ENCODE data around the gene SLC25A43. TPM values are rescaled to one million over a fixed set of nuclear protein-coding genes. Genes with fewer than 3 reads are reported as not detected.

Gene SLC25A43
- total and polyA plus RNA-seq, 2 of the 4 experiments (the other 2 are of a cell fraction): 12.3 to 12.5 TPM

DNA sequence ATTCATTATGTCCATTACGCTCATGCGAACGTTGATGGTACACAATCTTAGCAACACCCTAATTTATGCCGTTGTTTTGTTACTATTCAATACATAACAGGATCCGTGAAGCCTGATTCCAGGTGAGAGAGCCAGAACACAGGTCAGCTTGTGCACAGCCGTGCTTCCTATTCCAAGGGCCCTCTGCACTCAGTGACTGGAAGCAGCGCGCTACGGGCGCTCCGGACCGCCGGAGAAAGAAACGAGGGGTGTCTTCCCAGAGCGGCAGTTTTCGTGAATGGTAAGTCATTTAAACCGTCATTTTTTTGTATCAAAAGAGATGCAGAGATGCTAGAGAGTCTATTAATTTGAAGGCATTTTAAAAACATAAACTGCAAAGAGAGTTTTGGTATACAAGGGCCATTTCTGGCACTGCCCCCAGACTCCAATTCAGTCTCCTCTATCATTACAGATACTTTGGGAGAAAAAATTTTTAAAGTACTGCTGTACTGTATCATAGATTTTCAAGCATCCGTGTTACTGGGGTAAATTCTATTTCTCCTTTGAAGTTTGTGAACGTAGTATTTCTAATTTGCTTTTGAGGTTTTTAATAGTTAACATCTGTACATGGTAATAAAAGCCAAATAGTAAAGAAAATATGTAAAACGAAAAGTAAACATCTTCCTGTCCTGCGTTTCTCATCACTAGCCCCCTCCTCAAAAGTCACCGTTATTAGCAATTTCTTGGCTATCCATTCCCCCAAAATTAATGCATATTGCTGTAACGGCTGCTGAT lies 75.7 kb downstream of the SLC25A43 start:
- Histone ChIP-seq H3K27ac (ENCODE audit: insufficient read depth, low read length) (no peak overlapping the region), H3K4me1 (ENCODE audit: control insufficient read depth, insufficient read depth, low read length) (peaks cover 4% of the 10 kb centered on the region), H2BK15ac (ENCODE audit: low read depth, low read length) (no peak overlapping the region), H3K23ac (ENCODE audit: low read depth, low read length) (no peak overlapping the region), H4K91ac (ENCODE audit: insufficient read depth, low read depth, low read length) (no peak overlapping the region), H3K4me2 (ENCODE audit: low read depth, low read length) (no peak overlapping the region), H2AFZ (replicated peaks; ENCODE audit: low read length, poor library complexity) (no peak overlapping the region), H3K4ac (ENCODE audit: low read depth, low read length) (no peak overlapping the region), H2BK20ac (ENCODE audit: low read depth, low read length) (no peak overlapping the region), H3K56ac (ENCODE audit: extremely low read depth, insufficient read depth, low read length) (no peak overlapping the region), H3K9me3 (ENCODE audit: control insufficient read depth, insufficient read depth, low read length) (no peaks in the 10 kb centered on the region), H3K79me1 (ENCODE audit: low read depth in 1 of 2, low read length in 2 of 2) (peaks cover 4 to 7% of the 10 kb centered on the region in 2 experiments; a peak in 2 of 4 replicates), H3K18ac (ENCODE audit: low read depth, low read length) (no peak overlapping the region), H3K36me3 (ENCODE audit: control insufficient read depth, insufficient read depth, low read length) (peaks cover 5% of the 10 kb centered on the region), H4K5ac (ENCODE audit: low read depth, low read length) (no peak overlapping the region), H2AK5ac (ENCODE audit: low read depth, low read length) (no peak overlapping the region), H2AK9ac (replicated peaks; ENCODE audit: low read depth, low read length, poor library complexity) (no peak overlapping the region), H2BK5ac (ENCODE audit: low read depth, low read length, poor library complexity, severe bottlenecking) (no peak overlapping the region), H3K9ac (ENCODE audit: low read depth, low read length) (no peak overlapping the region), H3K4me3 (ENCODE audit: insufficient read depth, low read depth, low read length) (no peak overlapping the region), H3K27me3 (ENCODE audit: control insufficient read depth, insufficient read depth, low read length) (no peaks in the 10 kb centered on the region), H4K20me1 (ENCODE audit: insufficient read depth, low read length) (peaks cover under 1% of the 10 kb centered on the region; the same call in 1 of the 2 replicates), H2BK120ac (ENCODE audit: low read depth, low read length) (no peak overlapping the region), H3K9me1 (ENCODE audit: insufficient read depth, low read length) (no peaks in the 10 kb centered on the region), H4K8ac (ENCODE audit: low read depth in 2 of 2, low read length in 2 of 2) (no peak overlapping the region), H3K14ac (replicated peaks; ENCODE audit: low read depth, low read length) (no peak overlapping the region)
- no TSS peak for BruUV-seq (replicated peaks)
- ATAC-seq (ENCODE audit: low read depth) (no peak), DNase-seq (no peak)
- in situ Hi-C loops (cut with MboI; ENCODE audit: low sequenced_read_pairs): no loop called here
- intact Hi-C loops (cut with micrococcal nuclease): no loop called here
- no CpG with 5 or more reads among the region's 23 CpGs for WGBS, 2 experiments (ENCODE audit: extremely low coverage in 2 of 2, insufficient read length in 1 of 2)
- POLR2A ChIA-PET (ENCODE audit: unreplicated experiment): no interaction called here
- CTCF ChIA-PET: interaction anchor here (0.6 to 1.0 kb wide), 3 partner anchors 11 to 359 kb away, joined by 3 to 5 read pairs (median 3); no protein-coding TSS in a partner anchor
- TF ChIP-seq CEBPB (IDR thresholded peaks at IDR 0.05; ENCODE audit: low read depth, low read length): no peak
- TF ChIP-seq USF2 (IDR thresholded peaks at IDR 0.05; ENCODE audit: low read depth, low read length): no peak
- no peak for TF ChIP-seq NFE2L2 (IDR thresholded peaks at IDR 0.05; ENCODE audit: low read depth, low read length)
- no peak for TF ChIP-seq SMC3 (IDR thresholded peaks at IDR 0.05; ENCODE audit: low read depth, low read length)
- TF ChIP-seq CHD1 (IDR thresholded peaks at IDR 0.05; ENCODE audit: low read depth, low read length): no peak
- no peak for TF ChIP-seq MAFK (IDR thresholded peaks at IDR 0.05; ENCODE audit: low read depth, low read length)
- no peak for TF ChIP-seq RAD21 (IDR thresholded peaks at IDR 0.05; ENCODE audit: low read length)
- no peak for TF ChIP-seq RFX5 (IDR thresholded peaks at IDR 0.05; ENCODE audit: low read depth, low read length)
- TF ChIP-seq BHLHE40 (IDR thresholded peaks at IDR 0.05; ENCODE audit: low read depth, low read length): no peak
- no peak for TF ChIP-seq MAZ (IDR thresholded peaks at IDR 0.05; ENCODE audit: borderline replicate concordance, low read depth, low read length)
- dilution Hi-C loops (cut with HindIII; ENCODE audit: low sequenced_read_pairs, unreplicated experiment): no loop called here
